Ascending aorta (tissue), 2 donors: Measurements from ENCODE around the gene ORC5. TPM values are rescaled to one million over a fixed set of nuclear protein-coding genes. Genes with fewer than 3 reads are reported as not detected.
A peak's percentile ranks its signal among the peaks of the same experiment; 100 is the strongest.

Source experiments
- DNase-seq, 2 donors: peaks; one replicate each; pipeline ENCODE4 v3.0.0-alpha.2; 2019; ENCODE audit warnings: low spot score in 2 of 2
- H3K27ac ChIP-seq, 2 donors: fragments of 200-600 bp; sonication (generic); one replicate each; pipeline ENCODE4 v1.5.1; 2016 to 2017; ENCODE audit warnings: mild to moderate bottlenecking in 1 of 2
- H3K27me3 ChIP-seq: fragments of 200-600 bp; sonication (generic); one replicate; pipeline ENCODE4 v1.5.1; 2017
- H3K36me3 ChIP-seq, 2 donors: fragments of 200-600 bp; sonication (generic); one replicate each; pipeline ENCODE4 v1.5.1; 2016
- H3K4me1 ChIP-seq, 2 donors: fragments of 200-600 bp; sonication (generic); one replicate each; pipeline ENCODE4 v1.5.1; 2016 to 2017; ENCODE audit warnings: mild to moderate bottlenecking in 1 of 2
- H3K4me3 ChIP-seq, 2 donors: fragments of 200-600 bp; sonication (generic); one replicate each; pipeline ENCODE4 v1.5.1; 2016 to 2017; ENCODE audit warnings: mild to moderate bottlenecking in 1 of 2
- H3K9me3 ChIP-seq, 2 donors: fragments of 200-600 bp; sonication (generic); one replicate each; pipeline ENCODE4 v1.5.1; 2016
- intact Hi-C: fragments of 100-400 bp; cut with DNase I; formaldehyde crosslinking; loops from one replicate; pipeline ENCODE4 v1.15.1; 2023
- total RNA-seq: library from RNA; depleted of rRNA; stranded (reverse); fragments of >200 nt; gene quantifications from one replicate; pipeline ENCODE4 v1.1.0, GENCODE V29; 2016
- TF ChIP-seq, protein P1 (sequence below), 3 experiments: fragments of 200-600 bp in 2 of 3; fragments of 450-650 bp in 1 of 3; sonication (generic) in 2 of 3; IDR thresholded peaks; one replicate each; pipeline ENCODE4 v1.5.1; 2016 to 2019; ENCODE audit warnings: antibody characterized with exemption in 3 of 3, mild to moderate bottlenecking in 1 of 3, moderate library complexity in 1 of 3

Gene ORC5
- total RNA-seq, 1 donor from 2014 or later = 46.2 TPM

DNA sequence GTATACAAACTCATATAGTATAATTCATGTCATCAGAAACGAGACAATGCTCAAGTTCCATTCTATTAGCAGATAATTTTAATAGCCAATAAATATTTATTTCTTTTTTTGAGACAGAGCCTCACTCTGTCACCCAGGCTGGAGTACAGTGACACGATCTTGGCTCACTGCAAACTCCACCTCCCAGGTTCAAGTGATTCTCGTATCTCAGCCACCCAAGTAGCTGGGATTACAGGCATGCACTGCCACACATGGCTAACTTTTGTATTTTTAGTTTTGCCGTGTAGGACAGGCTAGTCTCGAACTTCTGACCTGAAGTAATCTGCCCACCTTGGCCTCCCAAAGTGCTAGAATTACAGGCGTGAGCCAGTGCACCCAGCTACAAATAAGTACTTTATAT, 45.7 kb downstream of the ORC5 start:
- H3K27ac ChIP-seq = no peak overlapping the region
- no peak overlapping the region for H3K4me3 ChIP-seq
- H3K4me1 ChIP-seq = no peaks in the 10 kb centered on the region
- H3K27me3 ChIP-seq = no peaks in the 10 kb centered on the region
- intact Hi-C loops = no loop called here
- peaks cover 10 to 20% of the 10 kb centered on the region in 2 donors for H3K36me3 ChIP-seq
- TF ChIP-seq, protein P1, sequence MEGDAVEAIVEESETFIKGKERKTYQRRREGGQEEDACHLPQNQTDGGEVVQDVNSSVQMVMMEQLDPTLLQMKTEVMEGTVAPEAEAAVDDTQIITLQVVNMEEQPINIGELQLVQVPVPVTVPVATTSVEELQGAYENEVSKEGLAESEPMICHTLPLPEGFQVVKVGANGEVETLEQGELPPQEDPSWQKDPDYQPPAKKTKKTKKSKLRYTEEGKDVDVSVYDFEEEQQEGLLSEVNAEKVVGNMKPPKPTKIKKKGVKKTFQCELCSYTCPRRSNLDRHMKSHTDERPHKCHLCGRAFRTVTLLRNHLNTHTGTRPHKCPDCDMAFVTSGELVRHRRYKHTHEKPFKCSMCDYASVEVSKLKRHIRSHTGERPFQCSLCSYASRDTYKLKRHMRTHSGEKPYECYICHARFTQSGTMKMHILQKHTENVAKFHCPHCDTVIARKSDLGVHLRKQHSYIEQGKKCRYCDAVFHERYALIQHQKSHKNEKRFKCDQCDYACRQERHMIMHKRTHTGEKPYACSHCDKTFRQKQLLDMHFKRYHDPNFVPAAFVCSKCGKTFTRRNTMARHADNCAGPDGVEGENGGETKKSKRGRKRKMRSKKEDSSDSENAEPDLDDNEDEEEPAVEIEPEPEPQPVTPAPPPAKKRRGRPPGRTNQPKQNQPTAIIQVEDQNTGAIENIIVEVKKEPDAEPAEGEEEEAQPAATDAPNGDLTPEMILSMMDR (IDR thresholded peaks at IDR 0.05) = no peak
- no peaks in the 10 kb centered on the region for H3K9me3 ChIP-seq
- DNase-seq = no peak

DNA sequence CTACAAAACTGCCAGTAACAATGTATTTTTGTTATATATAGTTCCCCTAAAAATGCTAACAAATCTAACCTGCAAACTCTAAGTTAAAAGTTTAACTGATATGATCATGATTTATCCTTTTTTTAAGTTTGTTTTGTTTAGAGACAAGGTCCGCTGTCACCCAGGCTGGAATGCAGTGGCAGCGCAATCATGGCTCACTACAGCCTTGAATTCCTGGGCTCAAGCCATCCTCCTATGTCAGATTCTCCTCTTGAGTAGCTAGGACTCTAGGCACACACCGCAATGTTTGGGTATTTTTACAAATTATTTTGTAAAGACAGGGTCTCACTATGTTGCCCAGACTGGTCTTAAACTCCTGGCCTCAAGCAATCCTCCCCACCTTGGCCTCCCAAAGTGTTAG, 46.6 kb downstream of the ORC5 start:
- Histone ChIP-seq H3K9me3 (no peaks in the 10 kb centered on the region), H3K4me3 (no peak overlapping the region), H3K27ac (no peak overlapping the region), H3K36me3 (peaks cover 10 to 16% of the 10 kb centered on the region in 2 donors), H3K4me1 (no peaks in the 10 kb centered on the region), H3K27me3 (no peaks in the 10 kb centered on the region)
- no peak for DNase-seq
- TF ChIP-seq, protein P1 (IDR thresholded peaks at IDR 0.05) = no peak
- intact Hi-C loops = no loop called here

DNA sequence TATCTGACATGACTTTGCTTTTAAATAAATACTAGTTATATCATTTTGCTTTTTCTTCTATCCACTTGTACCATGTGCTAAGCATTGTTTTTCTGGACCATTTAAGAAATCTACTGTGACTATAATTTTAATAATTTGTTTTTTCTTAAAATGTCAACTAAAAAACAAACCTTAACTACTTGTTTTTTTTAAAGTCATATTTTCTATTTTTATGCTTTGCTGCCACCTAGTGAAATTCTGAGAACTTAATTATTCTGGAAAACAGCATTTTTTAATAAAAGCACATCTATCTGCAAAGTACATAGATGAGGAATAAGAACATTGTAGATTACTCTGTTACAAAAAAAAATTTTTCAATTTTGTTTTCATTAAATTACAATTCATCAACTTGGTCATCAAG, 47.4 kb downstream of the ORC5 start:
- H3K36me3 ChIP-seq = peaks cover 10 to 16% of the 10 kb centered on the region in 2 donors
- no peaks in the 10 kb centered on the region for H3K4me1 ChIP-seq
- intact Hi-C loops = no loop called here
- no peaks in the 10 kb centered on the region for H3K27me3 ChIP-seq
- no peak overlapping the region for H3K27ac ChIP-seq
- TF ChIP-seq, protein P1 (IDR thresholded peaks at IDR 0.05) = peak in 2 of 3 experiments; percentile 4 to 45
- no peak overlapping the region for H3K4me3 ChIP-seq
- no peak for DNase-seq
- H3K9me3 ChIP-seq = no peaks in the 10 kb centered on the region

DNA sequence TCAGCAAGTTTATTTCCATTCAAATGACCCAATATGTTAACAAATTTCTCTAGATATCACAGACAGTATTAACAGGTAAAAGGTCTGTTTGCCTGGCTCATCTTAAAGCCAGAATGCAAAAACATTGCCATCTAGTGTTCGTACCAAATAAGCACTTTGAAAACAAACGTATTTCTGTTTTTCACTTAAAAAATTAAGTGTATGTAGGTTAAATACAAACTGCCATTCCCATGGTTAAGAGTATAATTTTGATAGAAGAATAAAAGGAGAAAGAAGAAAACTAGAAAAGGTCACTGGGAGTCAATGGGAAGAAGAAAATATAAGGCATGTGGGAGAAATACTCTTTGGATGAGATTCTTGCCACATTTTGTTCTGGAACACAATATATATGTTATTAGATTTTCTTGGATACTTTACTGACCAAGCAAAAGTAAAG, 51.0 kb downstream of the ORC5 start:
- Histone ChIP-seq H3K27me3 (no peaks in the 10 kb centered on the region), H3K27ac (no peak overlapping the region), H3K36me3 (no peaks in the 10 kb centered on the region), H3K4me1 (no peaks in the 10 kb centered on the region), H3K9me3 (no peaks in the 10 kb centered on the region), H3K4me3 (no peak overlapping the region)
- intact Hi-C loops = loop anchor here (2.0 kb wide), 1 partner anchor 632 kb away; no protein-coding TSS in a partner anchor
- no peak for DNase-seq
- TF ChIP-seq, protein P1 (IDR thresholded peaks at IDR 0.05) = peak in 2 of 3 experiments; percentile 3 to 40

DNA sequence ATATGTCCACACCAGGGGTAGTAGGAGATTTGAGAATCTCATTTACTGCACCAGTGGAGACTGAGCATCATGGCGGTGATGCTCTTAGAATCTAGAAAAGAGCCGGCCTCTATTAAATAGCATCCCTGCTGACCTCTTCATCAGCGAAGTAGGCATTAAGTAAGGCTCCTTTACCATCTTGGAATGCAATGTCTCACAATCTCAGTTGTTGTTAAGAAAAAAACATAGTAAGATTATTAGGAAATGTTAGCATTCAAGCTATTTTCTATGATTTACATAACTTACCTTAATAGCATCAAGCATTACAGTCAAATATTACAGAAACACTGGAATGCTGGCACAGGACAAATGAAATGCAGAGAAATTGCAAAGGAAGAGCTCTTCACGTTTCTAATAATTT, 54.5 kb downstream of the ORC5 start:
- no peaks in the 10 kb centered on the region for H3K27me3 ChIP-seq
- H3K27ac ChIP-seq = no peak overlapping the region
- H3K4me3 ChIP-seq = no peak overlapping the region
- intact Hi-C loops = no loop called here
- H3K4me1 ChIP-seq = no peaks in the 10 kb centered on the region
- TF ChIP-seq, protein P1 (IDR thresholded peaks at IDR 0.05) = no peak
- DNase-seq = no peak
- no peaks in the 10 kb centered on the region for H3K36me3 ChIP-seq
- H3K9me3 ChIP-seq = no peaks in the 10 kb centered on the region

DNA sequence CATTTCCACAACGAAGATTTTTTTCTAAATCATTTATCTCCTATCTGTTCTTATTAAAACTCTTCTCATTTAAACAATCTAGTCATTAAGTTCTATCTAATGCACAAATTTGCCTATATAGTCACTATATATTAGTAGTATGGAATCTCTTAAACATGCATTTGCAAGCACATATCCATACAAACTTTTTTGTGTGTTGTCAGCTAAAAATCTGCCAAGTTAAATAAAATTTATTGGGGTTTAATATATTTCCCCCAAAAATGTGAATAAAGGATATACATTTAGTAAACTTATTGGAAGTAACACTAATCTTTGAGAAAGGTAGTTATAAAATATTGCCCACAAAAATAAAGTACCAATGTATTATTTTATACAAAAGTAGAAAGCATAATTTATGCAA, 55.3 kb downstream of the ORC5 start:
- intact Hi-C loops = no loop called here
- no peak overlapping the region for H3K4me3 ChIP-seq
- no peak for DNase-seq
- TF ChIP-seq, protein P1 (IDR thresholded peaks at IDR 0.05) = no peak
- no peaks in the 10 kb centered on the region for H3K4me1 ChIP-seq
- H3K27ac ChIP-seq = no peak overlapping the region
- H3K9me3 ChIP-seq = no peaks in the 10 kb centered on the region
- no peaks in the 10 kb centered on the region for H3K27me3 ChIP-seq
- H3K36me3 ChIP-seq = no peaks in the 10 kb centered on the region
